Mammary epithelial cell (primary cell): ENCODE measurements around the gene TRPV3.

ENCODE experiments used
- CTCF ChIP-seq, 2 donors: IDR thresholded peaks in 1 of 2; conservative IDR thresholded peaks in 1 of 2; 2 replicates each; pipeline ENCODE4 v1.5.1; 2011 to 2012; ENCODE audit warnings: inconsistent platforms in 2 of 2, low read length in 2 of 2, mild to moderate bottlenecking in 2 of 2, control low read depth in 1 of 2, low read depth in 1 of 2; ENCODE audit not compliant: insufficient read depth in 1 of 2; ENCODE audit errors: extremely low read depth in 1 of 2
- EZH2 ChIP-seq: IDR thresholded peaks from 2 replicates; pipeline ENCODE4 v1.6.1; 2012; ENCODE audit warnings: low read length, inconsistent platforms, borderline replicate concordance

- TF ChIP-seq CTCF (conservative IDR thresholded peaks at IDR 0.05 in 1 of 2, IDR thresholded peaks at IDR 0.05 in 1 of 2; ENCODE audit: extremely low read depth in 1 of 2, insufficient read depth in 1 of 2, low read depth in 1 of 2, low read length in 2 of 2): no peak
- TF ChIP-seq EZH2: no peak
Measured at GRCh38 chr17:3545151-3545550, 12.5 kb downstream of the TRPV3 start.
